Heart left ventricle (tissue), 16 donors: Measurements from ENCODE around the gene AADACL3. TPM values are rescaled to one million over a fixed set of nuclear protein-coding genes. Genes with fewer than 3 reads are reported as not detected.
"Not testable (repeated sequence)": the region's sequence is repeated elsewhere in the genome, so short reads cannot be mapped to it uniquely, and the experiment has no call there.

Experiments used
- ATAC-seq, 4 donors: fragments of 200-7000 bp; cut with Tn5 transposase; one replicate each; pipeline ENCODE4 v1.9.1; 2020 to 2022; ENCODE audit warnings: moderate library complexity in 4 of 4, mild to moderate bottlenecking in 3 of 4, moderate number of reproducible peaks in 1 of 4
- DNase-seq, 5 donors: peaks; one replicate each; pipeline ENCODE4 v3.0.0-alpha.2; 2020
- H3K27ac ChIP-seq, 12 donors: fragments of 200-600 bp; sonication (generic) in 4 of 12; one replicate each; pipeline versions ENCODE4 v1.5.0 to v1.8.0; 2016 to 2022; ENCODE audit warnings: mild to moderate bottlenecking in 2 of 12
- H3K27me3 ChIP-seq, 9 donors: fragments of 200-600 bp; sonication (generic) in 2 of 9; one replicate each; pipeline versions ENCODE4 v1.5.1 to v1.8.0; 2016 to 2022; ENCODE audit warnings: mild to moderate bottlenecking in 3 of 9
- H3K36me3 ChIP-seq, 9 donors: fragments of 200-600 bp; sonication (generic) in 2 of 9; one replicate each; pipeline versions ENCODE4 v1.5.0 to v1.8.0; 2018 to 2022; ENCODE audit warnings: mild to moderate bottlenecking in 2 of 9
- H3K4me1 ChIP-seq, 12 donors: fragments of 200-600 bp; sonication (generic) in 4 of 12; one replicate each; pipeline versions ENCODE4 v1.5.0 to v1.8.0; 2016 to 2022; ENCODE audit warnings: mild to moderate bottlenecking in 3 of 12
- H3K4me3 ChIP-seq, 12 donors: fragments of 200-600 bp; sonication (generic) in 4 of 12; one replicate each; pipeline versions ENCODE4 v1.5.0 to v1.8.0; 2017 to 2022; ENCODE audit warnings: mild to moderate bottlenecking in 9 of 12, moderate library complexity in 4 of 12
- H3K9me3 ChIP-seq, 12 donors: fragments of 200-600 bp; sonication (generic) in 4 of 12; one replicate each; pipeline versions ENCODE4 v1.5.0 to v1.8.0; 2016 to 2022; ENCODE audit warnings: mild to moderate bottlenecking in 1 of 12
- POLR2A ChIP-seq, 2 donors: fragments of 450-650 bp; IDR thresholded peaks; one replicate each; pipeline ENCODE4 v1.6.1; 2017; ENCODE audit warnings: antibody characterized with exemption in 2 of 2, mild to moderate bottlenecking in 2 of 2, moderate library complexity in 2 of 2
- WGBS, 4 donors: extraction: QIAGEN DNeasy Blood & Tissue Kit in 2 of 4; methylation state at CpG; one replicate each; pipeline versions ENCODE4 v1.1.5 to v1.1.7; 2013 to 2018; 5-methylcytosine and 5-hydroxymethylcytosine counted together
- intact Hi-C, 10 donors: fragments of 100-400 bp; cut with DNase I; formaldehyde crosslinking; loops; one replicate each; pipeline versions ENCODE4 v1.11.1 to v1.14.2; 2022
- polyA plus RNA-seq, 2 donors: library from polyadenylated mRNA; stranded (reverse); fragments of 200-250 nt; gene quantifications; one replicate each; pipeline ENCODE4 v1.2.3, GENCODE V29; 2013
- total RNA-seq, 9 donors: library from RNA; depleted of rRNA in 2 of 9; stranded (reverse); fragments of >200 nt in 2 of 9; fragmentation: NEBNext Ultra II Directional in 3 of 9; extraction: Animal tissue kit (Norgen Biotek cat#: 25700) in 3 of 9; gene quantifications; one replicate each; pipeline versions ENCODE4 v1.1.0 to v1.2.4, GENCODE V29; 2016 to 2023
- TF ChIP-seq, protein P1 (sequence below), 12 donors: fragments of 200-600 bp; sonication (generic) in 4 of 12; IDR thresholded peaks; one replicate each; pipeline versions ENCODE4 v1.5.0 to v1.8.0; 2018 to 2022; ENCODE audit warnings: antibody characterized with exemption in 12 of 12, mild to moderate bottlenecking in 5 of 12
- donor health status: ischemic (EF 13 %, LVEDD 7.1; RV severe dilation, severe dysfunction).
- donor health status: healthy with polysubstance abuse.
- donor health status: DM: no; HTN: yes; CAD: no.
- donor health status: DM: no; HTN: no; CAD: no.
- donor health status: ischemic (EF 25% LVEDD 6.9; RV normal size, moderate dysfunction).
- donor health status: ischemic (EF 25% LVEDD 5.7; RV mildly dilated, moderate dysfunction).
- donor health status: healthy.
- donor health status: DM: yes; HTN: yes; CAD: no.
- donor health status: ischemic (EF 35%, LVEDD 5.7; RV mildly dilated, moderate dysfunction).
- donor health status: nonischemic (EF 11% LVEDD 7.7; RV severe dilation, severe dysfunction).
- donor health status: DM: yes; HTN: yes; CAD: no.
- donor health status: PGD.
- donor health status: ischemic (EF 29% LVEDD 5.4; RV normal size, mild dysfunction).
- donor health status: nonischemic (EF 23%, LVEDD 6.1; RV moderate dilation, normal function).

AADACL3 gene
- total and polyA plus RNA-seq, 11 donors = not detected

DNA sequence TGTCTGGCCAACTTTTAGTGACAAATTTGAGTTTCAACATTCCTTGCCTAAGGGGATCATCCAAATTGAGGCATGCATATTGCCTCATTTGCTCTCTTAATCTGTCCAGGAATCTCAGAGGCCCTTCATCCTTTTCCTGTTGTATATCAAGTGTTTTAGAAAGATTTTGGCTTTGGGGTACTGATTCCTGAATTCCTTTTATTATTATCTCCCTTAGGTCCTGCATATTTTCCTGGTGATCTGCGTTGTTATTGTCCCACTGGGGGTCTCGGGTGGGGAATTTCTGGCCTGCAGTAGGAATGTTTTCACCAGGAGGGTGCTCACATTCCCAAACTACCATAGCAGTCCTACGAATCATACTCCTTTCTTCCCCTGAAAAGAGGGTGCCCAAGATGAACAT lies 4.4 kb upstream of the AADACL3 start:
- no peak for ATAC-seq
- Histone ChIP-seq H3K36me3 (no peaks in the 10 kb centered on the region), H3K4me3 (no peak overlapping the region), H3K4me1 (peaks cover 0 to 3% (median 0%) of the 10 kb centered on the region in 12 donors), H3K27ac (no peak overlapping the region), H3K9me3 (no peaks in the 10 kb centered on the region), H3K27me3 (no peaks in the 10 kb centered on the region)
- WGBS, 4 donors = 52 to 59% (median 57%) methylated on average over 3 of the region's 3 CpGs
- TF ChIP-seq POLR2A (IDR thresholded peaks at IDR 0.05) = no peak
- TF ChIP-seq, protein P1, sequence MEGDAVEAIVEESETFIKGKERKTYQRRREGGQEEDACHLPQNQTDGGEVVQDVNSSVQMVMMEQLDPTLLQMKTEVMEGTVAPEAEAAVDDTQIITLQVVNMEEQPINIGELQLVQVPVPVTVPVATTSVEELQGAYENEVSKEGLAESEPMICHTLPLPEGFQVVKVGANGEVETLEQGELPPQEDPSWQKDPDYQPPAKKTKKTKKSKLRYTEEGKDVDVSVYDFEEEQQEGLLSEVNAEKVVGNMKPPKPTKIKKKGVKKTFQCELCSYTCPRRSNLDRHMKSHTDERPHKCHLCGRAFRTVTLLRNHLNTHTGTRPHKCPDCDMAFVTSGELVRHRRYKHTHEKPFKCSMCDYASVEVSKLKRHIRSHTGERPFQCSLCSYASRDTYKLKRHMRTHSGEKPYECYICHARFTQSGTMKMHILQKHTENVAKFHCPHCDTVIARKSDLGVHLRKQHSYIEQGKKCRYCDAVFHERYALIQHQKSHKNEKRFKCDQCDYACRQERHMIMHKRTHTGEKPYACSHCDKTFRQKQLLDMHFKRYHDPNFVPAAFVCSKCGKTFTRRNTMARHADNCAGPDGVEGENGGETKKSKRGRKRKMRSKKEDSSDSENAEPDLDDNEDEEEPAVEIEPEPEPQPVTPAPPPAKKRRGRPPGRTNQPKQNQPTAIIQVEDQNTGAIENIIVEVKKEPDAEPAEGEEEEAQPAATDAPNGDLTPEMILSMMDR (IDR thresholded peaks at IDR 0.05) = no peak
- intact Hi-C loops = no loop called here
- no peak for DNase-seq

- Histone ChIP-seq H3K4me1 (peaks cover 0 to 3% (median 0%) of the 10 kb centered on the region in 12 donors), H3K27ac (no peak overlapping the region), H3K9me3 (no peaks in the 10 kb centered on the region), H3K4me3 (no peak overlapping the region), H3K27me3 (peaks cover 0 to 4% (median 0%) of the 10 kb centered on the region in 9 donors), H3K36me3 (no peaks in the 10 kb centered on the region)
- WGBS, 4 donors = 48 to 65% (median 56%) methylated on average over 1 of the region's 1 CpG
- no peak for ATAC-seq
- intact Hi-C loops = no loop called here
- no peak for DNase-seq
- TF ChIP-seq, protein P1 (IDR thresholded peaks at IDR 0.05) = no peak
- no peak for TF ChIP-seq POLR2A (IDR thresholded peaks at IDR 0.05)
Observed at GRCh38 chr1:12712076-12712475, 3.8 kb upstream of the AADACL3 start.

GRCh38 chr1:12712929-12713328 lies 3.0 kb upstream of the AADACL3 start:
- Histone ChIP-seq H3K36me3 (no peaks in the 10 kb centered on the region), H3K9me3 (no peaks in the 10 kb centered on the region), H3K27ac (no peak overlapping the region), H3K27me3 (peaks cover 0 to 9% (median 0%) of the 10 kb centered on the region in 9 donors), H3K4me3 (no peak overlapping the region), H3K4me1 (peaks cover 0 to 3% (median 0%) of the 10 kb centered on the region in 12 donors)
- intact Hi-C loops = no loop called here
- DNase-seq (no peak), ATAC-seq (no peak)
- no peak for TF ChIP-seq POLR2A (IDR thresholded peaks at IDR 0.05)
- TF ChIP-seq, protein P1 (IDR thresholded peaks at IDR 0.05) = no peak
- WGBS, 4 donors = 83 to 89% (median 86%) methylated on average over 8 of the region's 8 CpGs

DNA sequence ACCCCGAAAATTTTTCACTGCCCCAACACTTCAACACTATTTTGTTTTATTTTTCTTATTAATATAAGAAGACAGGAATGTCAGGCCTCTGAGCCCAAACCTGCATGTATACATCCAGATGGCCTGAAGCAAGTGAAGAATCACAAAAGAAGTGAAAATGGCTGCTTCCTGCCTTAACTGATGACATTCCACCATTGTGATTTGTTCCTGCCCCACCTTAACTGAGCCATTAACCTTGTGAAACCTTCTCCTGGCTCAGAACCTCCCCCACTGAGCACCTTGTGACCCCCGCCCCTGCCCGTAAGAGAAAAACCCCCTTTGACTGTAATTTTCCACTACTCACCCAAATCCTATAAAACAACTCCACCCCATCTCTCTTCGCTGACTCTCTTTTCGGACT lies 2.3 kb upstream of the AADACL3 start:
- H3K4me3 ChIP-seq, H3K27ac ChIP-seq, H3K9me3 ChIP-seq, DNase-seq, intact Hi-C loops, H3K4me1 ChIP-seq, H3K36me3 ChIP-seq, ATAC-seq: not testable (repeated sequence)
- WGBS, 4 donors = 82 to 92% (median 89%) methylated on average over 5 of the region's 5 CpGs
- H3K27me3 ChIP-seq = peaks cover 0 to 10% (median 0%) of the 10 kb centered on the region in 9 donors
